ENCODE results near the gene RAB3A. TPM values are rescaled to one million over a fixed set of nuclear protein-coding genes. Genes with fewer than 3 reads are reported as not detected.

The RAB3A gene
- total and polyA plus RNA-seq, 9 of the 15 experiments (the other 6 are each of a cell fraction or from before 2014, with no cell fraction given), result 0.17 to 5.1 (median 0.90) TPM; not detected in 1

DNA sequence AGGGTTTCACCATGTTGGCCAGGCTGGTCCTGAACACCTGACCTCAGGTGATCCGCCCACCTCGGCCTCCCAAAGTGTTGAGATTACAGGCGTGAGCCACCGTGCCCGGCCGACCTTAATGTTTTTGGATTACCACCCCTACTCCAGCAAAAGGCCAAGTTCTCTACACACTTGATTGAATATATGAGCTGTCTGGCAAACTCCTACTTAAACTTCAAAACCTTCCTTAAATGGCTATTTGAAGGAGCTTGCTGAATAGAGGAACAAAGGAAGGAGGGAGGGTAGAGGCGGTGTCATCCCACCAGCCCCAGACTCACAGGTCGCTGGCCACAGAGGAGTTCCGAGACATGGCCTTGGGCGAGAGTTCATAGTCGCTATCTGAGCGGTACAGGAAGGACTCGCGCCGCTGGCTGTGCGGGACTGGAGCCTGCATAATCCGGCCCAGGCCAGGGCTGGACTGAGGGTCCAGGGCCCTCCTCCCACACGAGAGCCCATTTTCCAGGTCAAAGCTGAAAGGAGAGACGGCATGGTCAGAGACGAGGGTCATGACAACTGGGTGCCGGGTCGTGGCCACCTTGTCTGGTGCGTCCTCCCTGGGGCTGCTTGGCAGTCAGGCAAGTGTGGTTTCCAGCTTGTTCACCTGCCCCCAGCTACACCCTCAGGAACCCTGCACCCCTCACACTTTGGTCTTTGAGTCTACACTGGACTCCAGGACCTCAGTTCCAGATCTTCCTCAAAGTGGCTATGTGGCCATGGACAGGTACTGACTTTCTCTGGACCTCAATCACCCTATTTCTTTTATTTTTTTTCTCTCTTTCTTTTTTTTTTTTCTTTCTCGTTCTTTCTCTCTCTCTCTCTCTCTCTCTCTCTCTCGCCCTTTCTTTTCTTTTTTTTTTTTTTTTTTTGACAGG is 18.2 kb upstream of the RAB3A start (continued):
- TF ChIP-seq, protein P1, sequence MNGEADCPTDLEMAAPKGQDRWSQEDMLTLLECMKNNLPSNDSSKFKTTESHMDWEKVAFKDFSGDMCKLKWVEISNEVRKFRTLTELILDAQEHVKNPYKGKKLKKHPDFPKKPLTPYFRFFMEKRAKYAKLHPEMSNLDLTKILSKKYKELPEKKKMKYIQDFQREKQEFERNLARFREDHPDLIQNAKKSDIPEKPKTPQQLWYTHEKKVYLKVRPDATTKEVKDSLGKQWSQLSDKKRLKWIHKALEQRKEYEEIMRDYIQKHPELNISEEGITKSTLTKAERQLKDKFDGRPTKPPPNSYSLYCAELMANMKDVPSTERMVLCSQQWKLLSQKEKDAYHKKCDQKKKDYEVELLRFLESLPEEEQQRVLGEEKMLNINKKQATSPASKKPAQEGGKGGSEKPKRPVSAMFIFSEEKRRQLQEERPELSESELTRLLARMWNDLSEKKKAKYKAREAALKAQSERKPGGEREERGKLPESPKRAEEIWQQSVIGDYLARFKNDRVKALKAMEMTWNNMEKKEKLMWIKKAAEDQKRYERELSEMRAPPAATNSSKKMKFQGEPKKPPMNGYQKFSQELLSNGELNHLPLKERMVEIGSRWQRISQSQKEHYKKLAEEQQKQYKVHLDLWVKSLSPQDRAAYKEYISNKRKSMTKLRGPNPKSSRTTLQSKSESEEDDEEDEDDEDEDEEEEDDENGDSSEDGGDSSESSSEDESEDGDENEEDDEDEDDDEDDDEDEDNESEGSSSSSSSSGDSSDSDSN (IDR thresholded peaks at IDR 0.05; ENCODE audit: borderline replicate concordance in 1 of 2, low read depth in 2 of 2, low read length in 2 of 2), result 0 out of 4 replicates have a peak, but pooled peaks of 1 of the 2 experiments have one; percentile 29
- TF ChIP-seq, protein P2, sequence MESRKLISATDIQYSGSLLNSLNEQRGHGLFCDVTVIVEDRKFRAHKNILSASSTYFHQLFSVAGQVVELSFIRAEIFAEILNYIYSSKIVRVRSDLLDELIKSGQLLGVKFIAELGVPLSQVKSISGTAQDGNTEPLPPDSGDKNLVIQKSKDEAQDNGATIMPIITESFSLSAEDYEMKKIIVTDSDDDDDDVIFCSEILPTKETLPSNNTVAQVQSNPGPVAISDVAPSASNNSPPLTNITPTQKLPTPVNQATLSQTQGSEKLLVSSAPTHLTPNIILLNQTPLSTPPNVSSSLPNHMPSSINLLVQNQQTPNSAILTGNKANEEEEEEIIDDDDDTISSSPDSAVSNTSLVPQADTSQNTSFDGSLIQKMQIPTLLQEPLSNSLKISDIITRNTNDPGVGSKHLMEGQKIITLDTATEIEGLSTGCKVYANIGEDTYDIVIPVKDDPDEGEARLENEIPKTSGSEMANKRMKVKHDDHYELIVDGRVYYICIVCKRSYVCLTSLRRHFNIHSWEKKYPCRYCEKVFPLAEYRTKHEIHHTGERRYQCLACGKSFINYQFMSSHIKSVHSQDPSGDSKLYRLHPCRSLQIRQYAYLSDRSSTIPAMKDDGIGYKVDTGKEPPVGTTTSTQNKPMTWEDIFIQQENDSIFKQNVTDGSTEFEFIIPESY (CRISPR knock-in tag; IDR thresholded peaks at IDR 0.05), result 0 out of 2 replicates have a peak, but pooled peaks have one; percentile 25
- no peak for TF ChIP-seq EHMT2 (IDR thresholded peaks at IDR 0.05)
- TF ChIP-seq, protein P3, sequence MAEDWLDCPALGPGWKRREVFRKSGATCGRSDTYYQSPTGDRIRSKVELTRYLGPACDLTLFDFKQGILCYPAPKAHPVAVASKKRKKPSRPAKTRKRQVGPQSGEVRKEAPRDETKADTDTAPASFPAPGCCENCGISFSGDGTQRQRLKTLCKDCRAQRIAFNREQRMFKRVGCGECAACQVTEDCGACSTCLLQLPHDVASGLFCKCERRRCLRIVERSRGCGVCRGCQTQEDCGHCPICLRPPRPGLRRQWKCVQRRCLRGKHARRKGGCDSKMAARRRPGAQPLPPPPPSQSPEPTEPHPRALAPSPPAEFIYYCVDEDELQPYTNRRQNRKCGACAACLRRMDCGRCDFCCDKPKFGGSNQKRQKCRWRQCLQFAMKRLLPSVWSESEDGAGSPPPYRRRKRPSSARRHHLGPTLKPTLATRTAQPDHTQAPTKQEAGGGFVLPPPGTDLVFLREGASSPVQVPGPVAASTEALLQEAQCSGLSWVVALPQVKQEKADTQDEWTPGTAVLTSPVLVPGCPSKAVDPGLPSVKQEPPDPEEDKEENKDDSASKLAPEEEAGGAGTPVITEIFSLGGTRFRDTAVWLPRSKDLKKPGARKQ (CRISPR knock-in tag; IDR thresholded peaks at IDR 0.05), result no peak
- TF ChIP-seq CXXC5 (CRISPR knock-in tag; IDR thresholded peaks at IDR 0.05), result 0 out of 2 replicates have a peak, but pooled peaks have one; percentile 32
- TF ChIP-seq, protein P4, sequence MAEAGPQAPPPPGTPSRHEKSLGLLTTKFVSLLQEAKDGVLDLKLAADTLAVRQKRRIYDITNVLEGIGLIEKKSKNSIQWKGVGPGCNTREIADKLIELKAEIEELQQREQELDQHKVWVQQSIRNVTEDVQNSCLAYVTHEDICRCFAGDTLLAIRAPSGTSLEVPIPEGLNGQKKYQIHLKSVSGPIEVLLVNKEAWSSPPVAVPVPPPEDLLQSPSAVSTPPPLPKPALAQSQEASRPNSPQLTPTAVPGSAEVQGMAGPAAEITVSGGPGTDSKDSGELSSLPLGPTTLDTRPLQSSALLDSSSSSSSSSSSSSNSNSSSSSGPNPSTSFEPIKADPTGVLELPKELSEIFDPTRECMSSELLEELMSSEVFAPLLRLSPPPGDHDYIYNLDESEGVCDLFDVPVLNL (CRISPR knock-in tag; IDR thresholded peaks at IDR 0.05; ENCODE audit: low read depth), result no peak
- TF ChIP-seq RNF2 (IDR thresholded peaks at IDR 0.05), result no peak
- TF ChIP-seq, protein P5, sequence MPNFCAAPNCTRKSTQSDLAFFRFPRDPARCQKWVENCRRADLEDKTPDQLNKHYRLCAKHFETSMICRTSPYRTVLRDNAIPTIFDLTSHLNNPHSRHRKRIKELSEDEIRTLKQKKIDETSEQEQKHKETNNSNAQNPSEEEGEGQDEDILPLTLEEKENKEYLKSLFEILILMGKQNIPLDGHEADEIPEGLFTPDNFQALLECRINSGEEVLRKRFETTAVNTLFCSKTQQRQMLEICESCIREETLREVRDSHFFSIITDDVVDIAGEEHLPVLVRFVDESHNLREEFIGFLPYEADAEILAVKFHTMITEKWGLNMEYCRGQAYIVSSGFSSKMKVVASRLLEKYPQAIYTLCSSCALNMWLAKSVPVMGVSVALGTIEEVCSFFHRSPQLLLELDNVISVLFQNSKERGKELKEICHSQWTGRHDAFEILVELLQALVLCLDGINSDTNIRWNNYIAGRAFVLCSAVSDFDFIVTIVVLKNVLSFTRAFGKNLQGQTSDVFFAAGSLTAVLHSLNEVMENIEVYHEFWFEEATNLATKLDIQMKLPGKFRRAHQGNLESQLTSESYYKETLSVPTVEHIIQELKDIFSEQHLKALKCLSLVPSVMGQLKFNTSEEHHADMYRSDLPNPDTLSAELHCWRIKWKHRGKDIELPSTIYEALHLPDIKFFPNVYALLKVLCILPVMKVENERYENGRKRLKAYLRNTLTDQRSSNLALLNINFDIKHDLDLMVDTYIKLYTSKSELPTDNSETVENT (CRISPR knock-in tag; IDR thresholded peaks at IDR 0.05), result 0 out of 2 replicates have a peak, but pooled peaks have one; percentile 49
- TF ChIP-seq PHF21A (IDR thresholded peaks at IDR 0.05; ENCODE audit: borderline replicate concordance, low read depth), result no peak
- no peak for TF ChIP-seq HDAC3 (IDR thresholded peaks at IDR 0.05; ENCODE audit: borderline replicate concordance, partially characterized antibody)
- TF ChIP-seq RBM22 (IDR thresholded peaks at IDR 0.05; ENCODE audit: low read depth, low read length, poor library complexity, severe bottlenecking), result no peak
- TF ChIP-seq ZNF316 (IDR thresholded peaks at IDR 0.05), result no peak
- TF ChIP-seq MCM5 (IDR thresholded peaks at IDR 0.05; ENCODE audit: low read depth), result no peak
- TF ChIP-seq SNIP1 (IDR thresholded peaks at IDR 0.05; ENCODE audit: low read depth), result no peak
- peak; percentile 56 for TF ChIP-seq POLR2G (IDR thresholded peaks at IDR 0.05; ENCODE audit: low read depth, low read length)
- no peak for TF ChIP-seq BACH1 (tag; IDR thresholded peaks at IDR 0.05)
- TF ChIP-seq L3MBTL2 (IDR thresholded peaks at IDR 0.05), result peak; percentile 25; the same call in 1 of the 2 replicates
